HG03025 (cell line): Measurements from ENCODE around the gene MCHR1.
"Not testable (repeated sequence)": the region's sequence is repeated elsewhere in the genome, so short reads cannot be mapped to it uniquely, and the experiment has no call there.

Experiments
- ATAC-seq: cut with Tn5 transposase; IDR thresholded peaks from one replicate; pipeline ENCODE4 v1.9.1; 2021; ENCODE audit warnings: mild to moderate bottlenecking, moderate library complexity; ENCODE audit not compliant: unreplicated experiment, low FRiP score

Gene MCHR1

DNA sequence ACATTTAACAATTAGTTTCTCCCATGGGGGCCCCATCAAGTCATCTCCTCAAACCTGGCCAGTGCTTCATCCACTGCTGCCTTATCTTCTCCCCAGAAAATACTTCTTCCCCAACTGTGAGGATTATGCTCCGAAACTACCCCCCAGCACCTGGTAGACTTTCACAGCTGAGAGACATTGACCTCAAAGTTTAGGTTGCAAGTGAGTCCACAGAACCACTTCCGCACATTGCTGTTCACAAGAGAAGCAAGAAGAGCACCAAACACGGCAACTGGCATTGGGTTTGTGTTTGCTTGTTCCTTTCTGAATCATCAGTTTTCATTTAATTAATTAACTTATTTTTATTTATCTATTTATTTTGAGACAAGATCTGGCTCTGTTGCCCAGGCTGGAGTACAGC is 6.1 kb downstream of the MCHR1 start:
- no peak for ATAC-seq

- ATAC-seq: no peak
These were observed 8.4 kb downstream of the MCHR1 start for GRCh38 chr22:40687706-40688105.

DNA sequence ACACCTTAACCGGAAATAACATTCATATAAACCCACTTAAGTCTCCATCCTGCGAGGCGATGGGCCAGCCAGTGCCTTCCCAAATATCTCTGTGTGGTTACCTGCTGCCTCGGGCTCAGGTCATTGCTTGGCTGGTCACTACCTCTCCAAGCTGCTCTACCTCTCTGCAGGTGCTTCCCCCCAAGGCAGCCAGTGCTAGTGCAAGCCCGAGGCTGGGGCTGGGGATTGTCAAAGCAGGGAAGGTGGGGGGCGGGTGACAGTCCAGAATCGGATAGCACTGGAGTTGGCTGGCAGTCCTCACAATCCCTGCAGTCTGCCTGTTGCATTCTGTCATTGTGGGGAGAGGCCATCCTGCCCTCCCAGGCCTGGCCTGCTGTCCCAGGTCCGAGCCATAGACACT is 11.1 kb downstream of the MCHR1 start:
- ATAC-seq: no peak

DNA sequence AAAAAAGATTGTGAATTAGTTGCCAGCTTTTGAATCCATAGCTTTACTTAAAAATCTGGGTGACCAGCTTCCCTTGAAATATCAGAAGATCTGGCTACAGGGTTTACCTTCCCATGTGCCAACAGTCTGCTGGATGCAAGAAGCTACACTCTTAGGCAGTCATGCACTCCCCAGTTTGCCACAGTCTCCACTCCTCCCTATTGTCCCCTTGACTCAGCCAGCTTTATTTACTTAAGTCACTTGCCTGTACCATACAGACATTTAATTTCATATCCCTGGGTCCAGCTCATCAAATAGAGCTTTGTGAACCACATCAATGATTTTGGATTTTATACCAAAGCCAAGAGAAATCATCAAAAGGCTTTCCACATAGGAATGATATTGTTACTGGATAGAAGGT is 12.2 kb downstream of the MCHR1 start:
- ATAC-seq: no peak

DNA sequence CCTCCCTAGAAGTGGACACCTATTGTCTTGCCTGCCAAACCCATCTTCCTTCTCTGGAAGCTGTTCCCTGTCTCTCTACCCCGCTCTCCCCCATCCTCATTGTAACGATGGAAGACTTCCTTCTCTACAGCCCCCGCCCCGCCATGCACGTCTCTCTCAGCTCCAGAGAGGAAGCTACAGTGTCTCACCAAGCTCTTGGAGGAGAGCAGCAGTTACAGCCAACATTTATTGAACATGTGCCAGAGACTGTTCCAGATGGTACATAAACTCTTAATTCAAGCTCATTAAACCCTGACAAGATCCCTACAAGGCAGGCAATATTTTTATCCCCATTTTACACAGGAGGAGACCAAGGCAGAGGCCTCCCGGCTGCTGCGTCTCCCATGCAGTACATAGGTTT is 15.1 kb downstream of the MCHR1 start:
- no peak for ATAC-seq

DNA sequence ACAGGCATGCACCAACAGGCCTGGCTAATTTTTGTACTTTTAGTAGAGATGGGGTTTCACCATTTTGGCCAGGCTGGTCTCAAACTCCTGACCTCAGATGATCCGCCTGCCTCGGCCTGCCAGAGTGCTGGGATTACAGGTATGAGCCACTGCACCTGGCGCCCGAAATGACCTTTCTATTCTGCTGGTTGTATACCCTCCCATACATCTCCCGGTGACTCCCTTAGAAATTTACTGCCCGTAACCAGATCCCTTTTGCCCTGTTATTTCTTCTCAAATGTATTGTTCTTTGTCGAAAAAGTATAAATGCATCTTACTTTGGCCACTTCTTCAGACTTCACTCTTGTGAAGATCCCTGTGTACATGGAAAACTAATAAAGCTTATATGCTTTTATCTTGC is 22.0 kb downstream of the MCHR1 start:
- no peak for ATAC-seq

- ATAC-seq: no peak
These were observed 23.9 kb downstream of the MCHR1 start for GRCh38 chr22:40703174-40703573.

DNA sequence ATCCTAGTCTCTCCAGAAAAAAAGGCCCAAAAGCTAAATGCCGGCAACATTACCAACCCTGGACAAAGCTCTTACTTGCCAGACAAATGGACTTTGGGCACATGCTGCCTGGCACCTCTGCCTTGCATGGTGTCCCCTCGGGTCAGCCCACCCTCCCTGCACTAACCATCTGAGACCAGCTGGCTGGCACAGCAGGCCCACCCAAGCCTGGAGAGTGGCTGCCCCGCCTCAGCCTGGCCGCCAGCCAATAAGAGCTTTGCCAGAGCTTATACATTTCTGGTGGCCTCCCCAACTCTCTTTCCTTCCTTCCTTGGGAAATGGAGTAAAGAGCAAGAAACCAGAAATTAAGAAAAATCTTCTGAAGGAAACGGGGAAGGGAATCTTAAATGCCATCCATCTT is 24.5 kb downstream of the MCHR1 start:
- no peak for ATAC-seq

DNA sequence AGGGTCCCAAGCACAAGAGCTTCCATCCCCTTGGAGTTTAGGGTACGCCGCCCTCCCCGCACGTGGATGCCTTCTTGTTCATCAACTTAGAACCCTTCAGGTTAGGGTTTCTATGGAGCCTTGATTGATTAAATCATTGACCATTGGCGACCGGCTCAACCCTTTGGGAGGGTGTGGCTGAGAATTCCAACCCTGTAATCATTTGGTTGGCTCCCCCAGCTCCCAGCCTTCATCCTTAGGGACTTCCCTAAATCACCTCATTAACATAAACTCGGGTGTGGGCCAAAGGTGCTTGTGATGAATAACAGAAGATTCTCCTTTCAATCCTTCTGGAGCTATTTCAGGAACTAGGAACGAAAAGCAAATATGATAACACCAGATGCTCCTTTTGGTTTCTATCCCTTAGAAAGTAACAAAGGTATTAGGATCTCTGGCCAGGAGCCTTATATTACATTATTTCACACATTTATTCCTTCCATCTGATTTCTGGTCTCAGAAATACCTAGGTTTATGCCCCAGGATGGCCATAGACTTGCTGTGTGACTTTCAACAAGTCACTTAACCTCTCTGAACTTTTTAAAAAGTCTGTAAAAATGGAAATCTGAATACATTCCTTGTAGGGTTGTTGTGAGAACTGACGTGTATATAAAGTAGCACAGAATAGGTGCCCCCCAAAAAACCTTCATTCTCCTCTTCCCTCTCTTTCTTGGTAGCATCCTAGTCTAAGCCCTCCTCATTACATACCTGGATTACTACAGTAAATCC is 26.8 kb downstream of the MCHR1 start:
- no peak for ATAC-seq

DNA sequence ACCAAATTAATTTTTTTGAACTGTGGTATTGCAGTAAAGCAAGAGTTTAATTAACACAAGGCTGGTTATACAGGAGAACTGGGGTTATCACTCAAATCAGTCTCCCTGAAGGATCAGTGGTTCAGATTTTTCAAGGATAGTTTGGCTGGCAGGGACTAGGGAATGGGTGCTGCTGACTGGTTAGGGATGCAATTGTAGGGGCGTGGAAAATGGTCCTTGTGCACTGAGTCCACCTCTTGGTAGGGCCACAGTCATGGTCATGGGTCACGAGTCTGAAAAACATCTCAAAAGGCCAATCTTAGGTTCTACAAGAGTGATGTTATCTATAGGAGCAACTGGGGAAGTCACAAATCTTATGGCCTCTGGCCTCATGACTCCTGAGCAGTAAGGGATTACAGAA is 27.9 kb downstream of the MCHR1 start:
- no peak for ATAC-seq

DNA sequence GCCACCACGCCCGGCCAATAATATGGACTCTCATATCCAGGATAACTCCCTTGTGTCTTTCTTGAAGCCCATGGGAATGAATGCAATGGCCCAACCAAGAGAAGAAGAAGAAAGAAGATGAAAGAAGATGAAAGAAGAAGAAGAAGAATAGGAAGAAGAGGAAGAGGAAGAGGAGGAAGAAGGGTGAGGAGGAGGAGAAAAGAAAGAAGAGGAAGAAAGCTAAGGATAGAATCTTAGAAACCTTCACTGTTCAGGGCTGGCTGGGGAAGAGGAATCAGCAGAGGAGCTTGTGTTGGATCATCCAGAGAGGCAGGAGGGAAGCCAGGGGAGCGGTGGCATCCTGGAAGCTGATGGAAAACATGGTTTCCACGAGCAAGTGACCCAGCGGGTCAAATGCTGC is 28.9 kb downstream of the MCHR1 start:
- ATAC-seq: no peak

- no peak for ATAC-seq
These were observed 30.6 kb downstream of the MCHR1 start for GRCh38 chr22:40709752-40710413.

GRCh38 chr22:40712311-40712710 is 33.0 kb downstream of the MCHR1 start:
- ATAC-seq: no peak

- no peak for ATAC-seq
These were observed 35.4 kb downstream of the MCHR1 start for GRCh38 chr22:40714499-40715337.

GRCh38 chr22:40716116-40716515 is 36.8 kb downstream of the MCHR1 start:
- no peak for ATAC-seq

GRCh38 chr22:40717657-40718056 is 38.4 kb downstream of the MCHR1 start:
- ATAC-seq: not testable (repeated sequence)

DNA sequence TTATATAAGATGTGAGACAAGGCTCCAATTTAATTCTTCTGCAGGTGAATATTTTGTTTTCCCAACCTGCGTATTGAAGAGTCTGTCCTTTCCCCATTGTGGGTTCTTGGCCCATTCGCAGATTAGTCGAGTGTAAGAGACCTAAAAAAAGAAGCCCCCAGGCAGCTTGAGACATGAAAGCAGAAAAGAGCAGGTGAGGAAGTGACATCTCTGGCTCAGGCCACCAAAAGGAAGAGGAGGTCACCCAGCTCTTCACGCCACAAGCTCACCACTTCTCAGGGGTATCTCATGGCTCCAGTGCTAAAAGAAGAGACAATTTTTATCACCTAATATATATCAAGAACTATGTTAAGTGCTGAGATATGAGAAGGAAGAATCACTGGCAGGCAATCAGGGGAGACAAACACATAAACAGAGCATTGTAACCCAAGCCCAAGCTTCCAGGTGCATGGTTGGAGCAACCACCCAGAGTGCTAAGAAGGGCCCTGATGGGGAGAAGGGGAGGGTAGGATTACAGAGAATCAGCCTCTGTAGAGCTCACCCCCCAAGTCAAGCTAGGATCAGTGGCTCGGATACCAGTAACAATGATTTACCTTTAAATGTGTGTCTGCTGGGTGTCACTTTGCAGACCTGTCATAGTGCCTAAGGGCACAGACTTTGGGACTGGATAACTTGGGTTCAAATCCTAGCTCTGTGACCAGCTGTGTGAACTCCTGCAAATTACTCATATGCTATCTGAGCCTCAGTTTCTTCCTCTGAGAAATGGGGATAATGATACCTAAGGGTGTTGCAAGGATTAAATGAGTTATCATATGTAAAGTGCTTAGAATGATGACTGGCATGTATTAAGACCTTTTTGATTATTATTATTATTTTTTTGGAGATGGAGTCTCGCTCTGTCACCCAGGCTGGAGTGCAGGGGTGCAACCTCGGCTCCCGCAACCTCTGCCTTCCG is 39.2 kb downstream of the MCHR1 start:
- no peak for ATAC-seq

DNA sequence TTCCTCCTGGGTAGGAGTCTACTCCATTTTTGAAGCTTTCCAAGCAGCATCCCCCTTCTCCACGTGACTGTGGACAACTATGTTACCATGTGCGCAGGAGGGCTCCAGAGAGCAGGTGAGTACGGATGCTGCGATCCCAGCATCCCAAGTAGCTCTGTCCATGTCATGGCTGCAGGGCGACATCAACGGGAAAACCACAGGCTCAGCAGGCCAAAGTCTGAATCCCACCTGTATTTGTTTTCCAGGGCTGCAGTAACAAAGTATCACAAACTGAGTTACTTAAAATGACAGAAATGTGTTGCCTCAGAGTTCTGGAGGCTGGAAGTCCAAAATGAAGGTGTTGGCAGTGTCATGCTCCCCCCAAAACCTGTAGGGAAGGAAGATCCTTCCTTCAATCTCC is 40.3 kb downstream of the MCHR1 start:
- ATAC-seq: no peak

GRCh38 chr22:40720156-40720537 is 40.9 kb downstream of the MCHR1 start:
- not testable (repeated sequence) for ATAC-seq

DNA sequence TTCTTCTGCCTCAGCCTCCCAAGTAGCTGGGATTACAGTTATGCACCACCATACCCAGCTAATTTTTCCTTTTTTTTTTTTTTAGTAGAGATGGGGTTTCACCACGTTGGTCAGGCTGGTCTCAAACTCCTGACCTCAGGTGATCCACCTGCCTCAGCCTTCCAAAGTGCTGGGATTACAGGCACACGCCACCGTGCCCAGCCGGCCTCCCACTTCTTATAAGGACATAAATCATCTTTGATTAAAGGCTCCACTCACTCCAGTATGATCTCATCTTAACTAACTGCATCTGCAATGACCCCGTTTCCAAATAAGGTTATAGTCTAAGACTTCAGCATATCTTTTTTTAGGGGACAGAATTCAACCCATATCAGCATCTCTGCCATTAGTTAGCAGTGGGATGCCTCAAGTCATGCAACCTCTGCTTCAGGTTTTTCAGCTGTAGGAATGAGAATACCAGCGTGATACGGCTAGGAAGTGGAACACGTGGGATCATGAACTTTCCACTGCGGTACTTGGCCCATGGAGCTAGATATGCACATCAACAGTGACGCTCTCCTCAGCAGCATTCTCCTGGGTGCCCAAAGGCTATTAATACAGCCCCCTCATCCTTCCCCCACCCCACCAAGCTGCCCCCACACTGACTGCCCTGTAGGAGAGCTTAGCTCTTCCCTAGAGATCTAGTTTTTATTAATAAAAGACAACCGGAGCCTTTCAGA is 41.4 kb downstream of the MCHR1 start:
- ATAC-seq: no peak
